MM.1S (cell line): ENCODE data around the gene RPL12.

Experiments
- EZH2phosphoT487 ChIP-seq: fragments of 300-600 bp; sonication (generic); IDR thresholded peaks from 2 replicates; pipeline ENCODE4 v1.6.1; 2018; ENCODE audit warnings: antibody characterized with exemption, low read length
- TF ChIP-seq, protein P1 (sequence below): fragments of 300-600 bp; sonication (generic); IDR thresholded peaks from 2 replicates; pipeline ENCODE4 v1.5.1; 2016; ENCODE audit warnings: antibody characterized with exemption, low read length, mixed read lengths

DNA sequence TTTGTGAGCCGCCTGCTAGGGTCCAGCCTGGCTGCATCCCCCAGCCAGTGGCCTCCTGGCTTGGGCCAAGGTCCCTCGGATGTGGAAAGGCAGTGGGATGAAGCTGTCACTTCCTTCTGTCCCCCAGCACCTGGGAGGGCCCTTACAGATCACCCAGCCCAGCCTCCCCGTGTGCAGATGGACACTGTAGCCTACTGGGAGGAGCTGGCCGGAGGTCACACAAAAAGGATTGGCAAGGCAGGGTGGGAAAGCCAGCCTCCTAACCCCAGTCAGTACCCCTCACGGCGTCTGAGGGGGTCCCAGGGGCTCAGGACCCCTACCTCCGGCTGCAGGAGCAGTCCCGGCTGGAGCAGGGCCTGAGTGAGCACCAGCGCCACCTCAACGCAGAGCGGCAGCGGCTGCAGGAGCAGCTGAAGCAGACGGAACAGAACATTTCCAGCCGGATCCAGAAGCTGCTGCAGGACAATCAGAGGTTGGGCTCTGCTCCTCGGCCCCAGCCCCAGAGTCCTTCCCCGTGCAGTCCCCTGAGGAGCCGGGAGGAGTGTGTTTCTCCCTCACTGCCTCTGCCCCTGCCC lies 28.4 kb upstream of the RPL12 start:
- TF ChIP-seq, protein P1, sequence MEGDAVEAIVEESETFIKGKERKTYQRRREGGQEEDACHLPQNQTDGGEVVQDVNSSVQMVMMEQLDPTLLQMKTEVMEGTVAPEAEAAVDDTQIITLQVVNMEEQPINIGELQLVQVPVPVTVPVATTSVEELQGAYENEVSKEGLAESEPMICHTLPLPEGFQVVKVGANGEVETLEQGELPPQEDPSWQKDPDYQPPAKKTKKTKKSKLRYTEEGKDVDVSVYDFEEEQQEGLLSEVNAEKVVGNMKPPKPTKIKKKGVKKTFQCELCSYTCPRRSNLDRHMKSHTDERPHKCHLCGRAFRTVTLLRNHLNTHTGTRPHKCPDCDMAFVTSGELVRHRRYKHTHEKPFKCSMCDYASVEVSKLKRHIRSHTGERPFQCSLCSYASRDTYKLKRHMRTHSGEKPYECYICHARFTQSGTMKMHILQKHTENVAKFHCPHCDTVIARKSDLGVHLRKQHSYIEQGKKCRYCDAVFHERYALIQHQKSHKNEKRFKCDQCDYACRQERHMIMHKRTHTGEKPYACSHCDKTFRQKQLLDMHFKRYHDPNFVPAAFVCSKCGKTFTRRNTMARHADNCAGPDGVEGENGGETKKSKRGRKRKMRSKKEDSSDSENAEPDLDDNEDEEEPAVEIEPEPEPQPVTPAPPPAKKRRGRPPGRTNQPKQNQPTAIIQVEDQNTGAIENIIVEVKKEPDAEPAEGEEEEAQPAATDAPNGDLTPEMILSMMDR: no peak
- no peak for TF ChIP-seq EZH2phosphoT487
